ENCODE data around the gene POMP. TPM values are rescaled to one million over a fixed set of nuclear protein-coding genes. Genes with fewer than 3 reads are reported as not detected.

Gene POMP
- total RNA-seq, 2 experiments from 2014 or later = 46.6 to 79.0 TPM

GRCh38 chr13:28609926-28610325 lies 49.0 kb upstream of the POMP start:
- intact Hi-C loops (cut with micrococcal nuclease; ENCODE audit: unreplicated experiment) = no loop called here
- Histone ChIP-seq H3K4me1 (ENCODE audit: insufficient read depth, low read length, poor library complexity, severe bottlenecking) (no peaks in the 10 kb centered on the region), H3K9me2 (ENCODE audit: insufficient read depth, low read length) (no peaks in the 10 kb centered on the region), H3K36me3 (ENCODE audit: insufficient read depth, low read length) (no peaks in the 10 kb centered on the region), H4K20me1 (ENCODE audit: insufficient read depth, low read length) (no peaks in the 10 kb centered on the region), H3K27ac (ENCODE audit: low read depth, low read length, poor library complexity, severe bottlenecking) (no peak overlapping the region), H3K4me3 (ENCODE audit: low read depth, low read length, poor library complexity, severe bottlenecking) (no peak overlapping the region), H3K79me2 (ENCODE audit: insufficient read depth, low read depth, low read length) (no peaks in the 10 kb centered on the region), H2AFZ (ENCODE audit: low read length) (no peak overlapping the region), H3K4me2 (ENCODE audit: low read length) (no peak overlapping the region), H3K9me3 (ENCODE audit: low read length) (no peaks in the 10 kb centered on the region)
- CTCF ChIA-PET (ENCODE audit: unreplicated experiment) = no interaction called here
- POLR2A ChIA-PET = interaction anchor here (0.5 kb wide), 1 partner anchor 273 kb away, joined by 4 read pairs; no protein-coding TSS in a partner anchor
- no TSS peak for BruUV-seq (replicated peaks)
- TF ChIP-seq, protein P1, sequence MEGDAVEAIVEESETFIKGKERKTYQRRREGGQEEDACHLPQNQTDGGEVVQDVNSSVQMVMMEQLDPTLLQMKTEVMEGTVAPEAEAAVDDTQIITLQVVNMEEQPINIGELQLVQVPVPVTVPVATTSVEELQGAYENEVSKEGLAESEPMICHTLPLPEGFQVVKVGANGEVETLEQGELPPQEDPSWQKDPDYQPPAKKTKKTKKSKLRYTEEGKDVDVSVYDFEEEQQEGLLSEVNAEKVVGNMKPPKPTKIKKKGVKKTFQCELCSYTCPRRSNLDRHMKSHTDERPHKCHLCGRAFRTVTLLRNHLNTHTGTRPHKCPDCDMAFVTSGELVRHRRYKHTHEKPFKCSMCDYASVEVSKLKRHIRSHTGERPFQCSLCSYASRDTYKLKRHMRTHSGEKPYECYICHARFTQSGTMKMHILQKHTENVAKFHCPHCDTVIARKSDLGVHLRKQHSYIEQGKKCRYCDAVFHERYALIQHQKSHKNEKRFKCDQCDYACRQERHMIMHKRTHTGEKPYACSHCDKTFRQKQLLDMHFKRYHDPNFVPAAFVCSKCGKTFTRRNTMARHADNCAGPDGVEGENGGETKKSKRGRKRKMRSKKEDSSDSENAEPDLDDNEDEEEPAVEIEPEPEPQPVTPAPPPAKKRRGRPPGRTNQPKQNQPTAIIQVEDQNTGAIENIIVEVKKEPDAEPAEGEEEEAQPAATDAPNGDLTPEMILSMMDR (conservative IDR thresholded peaks at IDR 0.05; ENCODE audit: low read length) = no peak
- no peak for TF ChIP-seq EZH2phosphoT487 (IDR thresholded peaks at IDR 0.05; ENCODE audit: borderline replicate concordance, low read depth, low read length)
- no peak for DNase-seq (ENCODE audit: low spot score)

DNA sequence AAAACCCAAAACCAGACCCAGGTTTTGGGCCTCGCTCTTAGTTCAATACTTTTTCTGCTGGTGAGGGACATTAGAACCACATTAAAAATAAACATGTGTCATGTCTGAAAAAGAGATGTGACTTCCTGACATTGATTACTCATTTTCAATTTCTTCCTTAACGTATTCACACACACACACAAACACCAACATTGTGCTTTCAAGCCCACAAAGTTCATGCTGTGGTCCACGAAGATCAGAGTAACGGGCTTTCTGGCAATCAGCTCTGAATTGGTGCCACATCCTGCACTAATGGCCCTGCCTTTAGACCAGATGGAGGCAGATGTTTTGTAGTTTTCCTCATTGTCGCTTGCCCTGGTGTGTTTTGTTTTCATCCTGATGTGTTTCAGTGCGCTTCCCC lies 47.9 kb upstream of the POMP start:
- BruUV-seq (replicated peaks) = no TSS peak
- Histone ChIP-seq H3K9me2 (ENCODE audit: insufficient read depth, low read length) (no peaks in the 10 kb centered on the region), H4K20me1 (ENCODE audit: insufficient read depth, low read length) (no peaks in the 10 kb centered on the region), H3K9me3 (ENCODE audit: low read length) (no peaks in the 10 kb centered on the region), H3K4me1 (ENCODE audit: insufficient read depth, low read length, poor library complexity, severe bottlenecking) (no peaks in the 10 kb centered on the region), H3K36me3 (ENCODE audit: insufficient read depth, low read length) (no peaks in the 10 kb centered on the region), H3K79me2 (ENCODE audit: insufficient read depth, low read depth, low read length) (no peaks in the 10 kb centered on the region), H3K4me2 (ENCODE audit: low read length) (no peak overlapping the region), H3K27ac (ENCODE audit: low read depth, low read length, poor library complexity, severe bottlenecking) (no peak overlapping the region), H2AFZ (ENCODE audit: low read length) (no peak overlapping the region), H3K4me3 (ENCODE audit: low read depth, low read length, poor library complexity, severe bottlenecking) (no peak overlapping the region)
- intact Hi-C loops (cut with micrococcal nuclease; ENCODE audit: unreplicated experiment) = no loop called here
- no peak for DNase-seq (ENCODE audit: low spot score)
- ChIA-PET CTCF (ENCODE audit: unreplicated experiment) (no interaction called here), POLR2A (interaction anchor here (1.1 kb wide), 1 partner anchor 10 kb away, joined by 4 read pairs; no protein-coding TSS in a partner anchor)
- TF ChIP-seq EZH2phosphoT487 (IDR thresholded peaks at IDR 0.05; ENCODE audit: borderline replicate concordance, low read depth, low read length) = no peak
- TF ChIP-seq, protein P1 (conservative IDR thresholded peaks at IDR 0.05; ENCODE audit: low read length) = no peak

- no peaks in the 10 kb centered on the region for H3K9me3 ChIP-seq (ENCODE audit: low read length)
- H3K9me2 ChIP-seq (ENCODE audit: insufficient read depth, low read length) = no peaks in the 10 kb centered on the region
- no peak overlapping the region for H2AFZ ChIP-seq (ENCODE audit: low read length)
- H3K27ac ChIP-seq (ENCODE audit: low read depth, low read length, poor library complexity, severe bottlenecking) = no peak overlapping the region
- DNase-seq (ENCODE audit: low spot score) = no peak
- intact Hi-C loops (cut with micrococcal nuclease; ENCODE audit: unreplicated experiment) = no loop called here
- H3K4me2 ChIP-seq (ENCODE audit: low read length) = no peak overlapping the region
- POLR2A ChIA-PET = interaction anchor here (1.1 kb wide), 1 partner anchor 11 kb away, joined by 4 read pairs; no protein-coding TSS in a partner anchor
- H3K36me3 ChIP-seq (ENCODE audit: insufficient read depth, low read length) = no peaks in the 10 kb centered on the region
- H4K20me1 ChIP-seq (ENCODE audit: insufficient read depth, low read length) = no peaks in the 10 kb centered on the region
- H3K79me2 ChIP-seq (ENCODE audit: insufficient read depth, low read depth, low read length) = no peaks in the 10 kb centered on the region
- H3K4me1 ChIP-seq (ENCODE audit: insufficient read depth, low read length, poor library complexity, severe bottlenecking) = no peaks in the 10 kb centered on the region
- no peak overlapping the region for H3K4me3 ChIP-seq (ENCODE audit: low read depth, low read length, poor library complexity, severe bottlenecking)
- TF ChIP-seq EZH2phosphoT487 (IDR thresholded peaks at IDR 0.05; ENCODE audit: borderline replicate concordance, low read depth, low read length) = no peak
- TF ChIP-seq, protein P1 (conservative IDR thresholded peaks at IDR 0.05; ENCODE audit: low read length) = no peak
- CTCF ChIA-PET (ENCODE audit: unreplicated experiment) = no interaction called here
- no TSS peak for BruUV-seq (replicated peaks)
Measured at GRCh38 chr13:28611654-28612131, 47.2 kb upstream of the POMP start.
